Stomach (tissue), 9 donors: ENCODE results near the gene ASPG. TPM values are rescaled to one million over a fixed set of nuclear protein-coding genes. Genes with fewer than 3 reads are reported as not detected.

Source experiments
- DNase-seq, 2 donors: peaks; one replicate each; pipeline versions ENCODE4 v3.0.0 to v3.0.0-alpha.2; 2013 to 2019
- H3K27ac ChIP-seq, 5 donors: fragments of 200-600 bp in 4 of 5; sonication (generic) in 4 of 5; one replicate each; pipeline ENCODE4 v1.5.1; 2013 to 2019; ENCODE audit warnings: mild to moderate bottlenecking in 1 of 5, moderate library complexity in 1 of 5
- H3K27me3 ChIP-seq, 3 donors: fragments of 200-600 bp; sonication (generic); one replicate each; pipeline ENCODE4 v1.5.1; 2017 to 2019; ENCODE audit warnings: mixed run types in 1 of 3
- H3K36me3 ChIP-seq, 4 donors: fragments of 200-600 bp; sonication (generic); 1 replicate in 3 of 4; 2 replicates in 1 of 4; pipeline ENCODE4 v1.5.1; 2016 to 2019
- H3K4me1 ChIP-seq, 4 donors: fragments of 200-600 bp; sonication (generic); one replicate each; pipeline ENCODE4 v1.5.1; 2016 to 2019
- H3K4me3 ChIP-seq, 4 donors: fragments of 200-600 bp; sonication (generic) in 3 of 4; one replicate each; pipeline ENCODE4 v1.5.1; 2016 to 2019; ENCODE audit warnings: mild to moderate bottlenecking in 1 of 4
- H3K9me3 ChIP-seq, 4 donors: fragments of 200-600 bp; sonication (generic); one replicate each; pipeline ENCODE4 v1.5.1; 2016 to 2019
- CTCF ChIP-seq, 7 experiments: fragments of 450-650 bp in 4 of 7; fragments of 200-600 bp in 3 of 7; sonication (generic) in 3 of 7; IDR thresholded peaks; one replicate each; pipeline ENCODE4 v1.5.1; 2016 to 2019; ENCODE audit warnings: antibody characterized with exemption in 7 of 7, control low read depth in 2 of 7, mild to moderate bottlenecking in 1 of 7
- EP300 ChIP-seq: sonication (generic); formaldehyde crosslinking; IDR thresholded peaks from one replicate; pipeline ENCODE4 v1.6.1; 2017; ENCODE audit warnings: antibody characterized with exemption
- POLR2A ChIP-seq, 4 donors: fragments of 450-650 bp; IDR thresholded peaks; one replicate each; pipeline ENCODE4 v1.6.1; 2016; ENCODE audit warnings: antibody characterized with exemption in 4 of 4, control low read depth in 2 of 4, mild to moderate bottlenecking in 1 of 4, moderate library complexity in 1 of 4
- POLR2AphosphoS5 ChIP-seq, 3 donors: sonication (generic); formaldehyde crosslinking; IDR thresholded peaks; one replicate each; pipeline ENCODE4 v1.6.1; 2016; ENCODE audit warnings: antibody characterized with exemption in 3 of 3
- WGBS, 5 donors: extraction: QIAGEN DNeasy Blood & Tissue Kit in 3 of 5; methylation state at CpG; one replicate each; pipeline versions ENCODE4 v1.1.5 to v1.1.7; 2013 to 2018; 5-methylcytosine and 5-hydroxymethylcytosine counted together
- intact Hi-C: fragments of 100-400 bp; cut with DNase I; formaldehyde crosslinking; loops from one replicate; pipeline ENCODE4 v1.15.1; 2023; ENCODE audit warnings: low total_unique reads
- polyA plus RNA-seq, 3 donors: library from polyadenylated mRNA; stranded (reverse); fragments of 200-250 nt; gene quantifications; one replicate each; pipeline ENCODE4 v1.2.3, GENCODE V29; 2013
- total RNA-seq, 5 donors: library from RNA; depleted of rRNA; stranded (reverse); fragments of >200 nt; gene quantifications; one replicate each; pipeline versions ENCODE4 v1.1.0 to v1.2.3, GENCODE V29; 2014 to 2016
- donor health status: healthy with polysubstance abuse.
- donor health status: Bipolar disorder and iron deficiency.
- donor health status: healthy.

The ASPG gene
- total and polyA plus RNA-seq, 8 donors, result 0.12 to 10.7 (median 4.4) TPM; not detected in 1

- Histone ChIP-seq H3K9me3 (no peaks in the 10 kb centered on the region), H3K36me3 (no peaks in the 10 kb centered on the region), H3K27ac (peak overlapping the region in 1 of 5 donors; percentile 4), H3K4me3 (no peak overlapping the region), H3K27me3 (peaks cover 0 to 27% (median 0%) of the 10 kb centered on the region in 3 donors), H3K4me1 (peaks cover 0 to 14% (median 5%) of the 10 kb centered on the region in 4 donors)
- intact Hi-C loops, result no loop called here
- no peak for TF ChIP-seq CTCF (IDR thresholded peaks at IDR 0.05)
- TF ChIP-seq EP300, result no peak
- no peak for TF ChIP-seq POLR2AphosphoS5 (IDR thresholded peaks at IDR 0.05)
- TF ChIP-seq POLR2A (IDR thresholded peaks at IDR 0.05), result no peak
- WGBS, 5 donors, result 76 to 86% (median 82%) methylated on average over 10 to 28 of the region's 28 CpGs
- no peak for DNase-seq
Measured at GRCh38 chr14:104147346-104148125, 62.0 kb downstream of the ASPG start.

- H3K36me3 ChIP-seq, result no peaks in the 10 kb centered on the region
- H3K4me1 ChIP-seq, result peaks cover 0 to 10% (median 4%) of the 10 kb centered on the region in 4 donors
- no peak for DNase-seq
- H3K4me3 ChIP-seq, result no peak overlapping the region
- TF ChIP-seq POLR2AphosphoS5 (IDR thresholded peaks at IDR 0.05) (no peak), POLR2A (IDR thresholded peaks at IDR 0.05) (no peak), EP300 (no peak), CTCF (IDR thresholded peaks at IDR 0.05) (no peak)
- intact Hi-C loops, result no loop called here
- WGBS, 5 donors, result 53 to 82% (median 77%) methylated on average over 12 to 22 of the region's 22 CpGs
- H3K27me3 ChIP-seq, result peaks cover 0 to 25% (median 0%) of the 10 kb centered on the region in 3 donors
- H3K27ac ChIP-seq, result peak overlapping the region in 1 of 5 donors; percentile 7
- H3K9me3 ChIP-seq, result no peaks in the 10 kb centered on the region
Measured at GRCh38 chr14:104148433-104149277, 63.2 kb downstream of the ASPG start.

- Histone ChIP-seq H3K9me3 (no peaks in the 10 kb centered on the region), H3K27ac (peak overlapping the region in 1 of 5 donors; percentile 7), H3K36me3 (no peaks in the 10 kb centered on the region), H3K4me3 (no peak overlapping the region), H3K4me1 (peaks cover 0 to 10% (median 4%) of the 10 kb centered on the region in 4 donors), H3K27me3 (peaks cover 0 to 19% (median 0%) of the 10 kb centered on the region in 3 donors)
- TF ChIP-seq EP300, result no peak
- TF ChIP-seq POLR2AphosphoS5 (IDR thresholded peaks at IDR 0.05), result no peak
- TF ChIP-seq CTCF (IDR thresholded peaks at IDR 0.05), result no peak
- TF ChIP-seq POLR2A (IDR thresholded peaks at IDR 0.05), result no peak
- WGBS, 5 donors, result 83 to 94% (median 92%) methylated on average over 3 to 11 of the region's 11 CpGs
- intact Hi-C loops, result no loop called here
- no peak for DNase-seq
Measured at GRCh38 chr14:104149278-104149595, 63.7 kb downstream of the ASPG start.

- 28 to 46% (median 41%) methylated on average over 6 to 12 of the region's 12 CpGs for WGBS, 5 donors
- peaks cover 0 to 18% (median 0%) of the 10 kb centered on the region in 3 donors for H3K27me3 ChIP-seq
- intact Hi-C loops, result no loop called here
- DNase-seq, result peak in 1 of 2 donors; percentile 79
- H3K4me1 ChIP-seq, result peaks cover 0 to 10% (median 4%) of the 10 kb centered on the region in 4 donors
- peak overlapping the region in 1 of 5 donors; percentile 7 for H3K27ac ChIP-seq
- H3K36me3 ChIP-seq, result no peaks in the 10 kb centered on the region
- no peak overlapping the region for H3K4me3 ChIP-seq
- no peaks in the 10 kb centered on the region for H3K9me3 ChIP-seq
- no peak for TF ChIP-seq CTCF (IDR thresholded peaks at IDR 0.05)
Measured at GRCh38 chr14:104149617-104150135, 64.2 kb downstream of the ASPG start.
